CMK (cell line): Measurements from ENCODE around the gene TRNAU1AP.
"Not testable (repeated sequence)": the region's sequence is repeated elsewhere in the genome, so short reads cannot be mapped to it uniquely, and the experiment has no call there.

Source experiments
- DNase-seq: peaks from one replicate; pipeline ENCODE4 v3.0.0-alpha.2; 2010; ENCODE audit warnings: low read depth

Gene TRNAU1AP

GRCh38 chr1:28577052-28577678 is 24.3 kb downstream of the TRNAU1AP start:
- DNase-seq: peak; percentile 43

- peak; percentile 44 for DNase-seq
Observed at GRCh38 chr1:28577738-28578536, 25.1 kb downstream of the TRNAU1AP start.

GRCh38 chr1:28578696-28579218 is 25.9 kb downstream of the TRNAU1AP start:
- no peak for DNase-seq

GRCh38 chr1:28579401-28579800 is 26.5 kb downstream of the TRNAU1AP start:
- DNase-seq: no peak

- no peak for DNase-seq
Observed at GRCh38 chr1:28580722-28581530, 28.0 kb downstream of the TRNAU1AP start.

GRCh38 chr1:28581531-28582247 is 28.8 kb downstream of the TRNAU1AP start:
- peak; percentile 99 for DNase-seq

GRCh38 chr1:28582248-28582615 is 29.3 kb downstream of the TRNAU1AP start:
- DNase-seq: no peak

- not testable (repeated sequence) for DNase-seq
Observed at GRCh38 chr1:28586585-28587391, 33.9 kb downstream of the TRNAU1AP start.

GRCh38 chr1:28591708-28592320 is 38.9 kb downstream of the TRNAU1AP start, which contains the start of gene RAB42:
TSS of gene RAB42 (plus strand) at chr1:28592265. CDS start at chr1:28592512, 247 bp downstream.
- no peak for DNase-seq

- DNase-seq: no peak
Observed at GRCh38 chr1:28592321-28593071, 39.6 kb downstream of the TRNAU1AP start.

- not testable (repeated sequence) for DNase-seq
Observed at GRCh38 chr1:28593988-28594356, 41.1 kb downstream of the TRNAU1AP start.

GRCh38 chr1:28594686-28595411 is 42.0 kb downstream of the TRNAU1AP start:
- not testable (repeated sequence) for DNase-seq

- DNase-seq: no peak
Observed at GRCh38 chr1:28595412-28596191, 42.7 kb downstream of the TRNAU1AP start.

GRCh38 chr1:28596276-28596675 is 43.4 kb downstream of the TRNAU1AP start:
- not testable (repeated sequence) for DNase-seq

- DNase-seq: no peak
Observed at GRCh38 chr1:28601696-28602095, 48.8 kb downstream of the TRNAU1AP start.

GRCh38 chr1:28602536-28603439 is 49.9 kb downstream of the TRNAU1AP start:
- no peak for DNase-seq

GRCh38 chr1:28604411-28604810 is 51.5 kb downstream of the TRNAU1AP start:
- no peak for DNase-seq
